ENCODE data around the gene PRKCZ. TPM values are rescaled to one million over a fixed set of nuclear protein-coding genes. Genes with fewer than 3 reads are reported as not detected.

Gene PRKCZ
- total RNA-seq, 2 experiments from 2014 or later, result 8.0 to 10.0 TPM

- no peak for DNase-seq (ENCODE audit: low spot score)
- no peaks in the 10 kb centered on the region; the same call in 1 of the 2 replicates for H4K20me1 ChIP-seq (ENCODE audit: insufficient read depth, low read length)
- intact Hi-C loops (cut with micrococcal nuclease; ENCODE audit: unreplicated experiment), result no loop called here
- H3K4me1 ChIP-seq (ENCODE audit: insufficient read depth, low read length, poor library complexity, severe bottlenecking), result peaks cover 9% of the 10 kb centered on the region
- ChIA-PET CTCF (ENCODE audit: unreplicated experiment) (no interaction called here), POLR2A (no interaction called here)
- no peak overlapping the region for H3K4me2 ChIP-seq (ENCODE audit: low read length)
- H3K9me2 ChIP-seq (ENCODE audit: insufficient read depth, low read length), result no peaks in the 10 kb centered on the region
- no peak overlapping the region for H3K27ac ChIP-seq (ENCODE audit: low read depth, low read length, poor library complexity, severe bottlenecking)
- H3K79me2 ChIP-seq (ENCODE audit: insufficient read depth, low read depth, low read length), result no peaks in the 10 kb centered on the region
- no peaks in the 10 kb centered on the region for H3K9me3 ChIP-seq (ENCODE audit: low read length)
- H3K36me3 ChIP-seq (ENCODE audit: insufficient read depth, low read length), result no peaks in the 10 kb centered on the region
- no peak overlapping the region for H3K4me3 ChIP-seq (ENCODE audit: low read depth, low read length, poor library complexity, severe bottlenecking)
- no TSS peak for BruUV-seq (replicated peaks)
- TF ChIP-seq, protein P1, sequence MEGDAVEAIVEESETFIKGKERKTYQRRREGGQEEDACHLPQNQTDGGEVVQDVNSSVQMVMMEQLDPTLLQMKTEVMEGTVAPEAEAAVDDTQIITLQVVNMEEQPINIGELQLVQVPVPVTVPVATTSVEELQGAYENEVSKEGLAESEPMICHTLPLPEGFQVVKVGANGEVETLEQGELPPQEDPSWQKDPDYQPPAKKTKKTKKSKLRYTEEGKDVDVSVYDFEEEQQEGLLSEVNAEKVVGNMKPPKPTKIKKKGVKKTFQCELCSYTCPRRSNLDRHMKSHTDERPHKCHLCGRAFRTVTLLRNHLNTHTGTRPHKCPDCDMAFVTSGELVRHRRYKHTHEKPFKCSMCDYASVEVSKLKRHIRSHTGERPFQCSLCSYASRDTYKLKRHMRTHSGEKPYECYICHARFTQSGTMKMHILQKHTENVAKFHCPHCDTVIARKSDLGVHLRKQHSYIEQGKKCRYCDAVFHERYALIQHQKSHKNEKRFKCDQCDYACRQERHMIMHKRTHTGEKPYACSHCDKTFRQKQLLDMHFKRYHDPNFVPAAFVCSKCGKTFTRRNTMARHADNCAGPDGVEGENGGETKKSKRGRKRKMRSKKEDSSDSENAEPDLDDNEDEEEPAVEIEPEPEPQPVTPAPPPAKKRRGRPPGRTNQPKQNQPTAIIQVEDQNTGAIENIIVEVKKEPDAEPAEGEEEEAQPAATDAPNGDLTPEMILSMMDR (conservative IDR thresholded peaks at IDR 0.05; ENCODE audit: low read length), result no peak
- TF ChIP-seq EZH2phosphoT487 (IDR thresholded peaks at IDR 0.05; ENCODE audit: borderline replicate concordance, low read depth, low read length), result no peak
- H2AFZ ChIP-seq (ENCODE audit: low read length), result no peak overlapping the region
Observed at GRCh38 chr1:2032737-2033136, 17.5 kb upstream of the PRKCZ start.

- ChIA-PET CTCF (ENCODE audit: unreplicated experiment) (no interaction called here), POLR2A (no interaction called here)
- Histone ChIP-seq H3K79me2 (ENCODE audit: insufficient read depth, low read depth, low read length) (no peaks in the 10 kb centered on the region), H3K9me2 (ENCODE audit: insufficient read depth, low read length) (no peaks in the 10 kb centered on the region), H2AFZ (ENCODE audit: low read length) (no peak overlapping the region), H4K20me1 (ENCODE audit: insufficient read depth, low read length) (no peaks in the 10 kb centered on the region; the same call in 1 of the 2 replicates), H3K27ac (ENCODE audit: low read depth, low read length, poor library complexity, severe bottlenecking) (no peak overlapping the region), H3K36me3 (ENCODE audit: insufficient read depth, low read length) (no peaks in the 10 kb centered on the region), H3K4me3 (ENCODE audit: low read depth, low read length, poor library complexity, severe bottlenecking) (no peak overlapping the region), H3K9me3 (ENCODE audit: low read length) (no peaks in the 10 kb centered on the region), H3K4me1 (ENCODE audit: insufficient read depth, low read length, poor library complexity, severe bottlenecking) (peaks cover 9% of the 10 kb centered on the region), H3K4me2 (ENCODE audit: low read length) (no peak overlapping the region)
- no peak for DNase-seq (ENCODE audit: low spot score)
- BruUV-seq (replicated peaks), result no TSS peak
- intact Hi-C loops (cut with micrococcal nuclease; ENCODE audit: unreplicated experiment), result no loop called here
- no peak for TF ChIP-seq EZH2phosphoT487 (IDR thresholded peaks at IDR 0.05; ENCODE audit: borderline replicate concordance, low read depth, low read length)
- TF ChIP-seq, protein P1 (conservative IDR thresholded peaks at IDR 0.05; ENCODE audit: low read length), result no peak
Observed at GRCh38 chr1:2033165-2033564, 17.0 kb upstream of the PRKCZ start.

DNA sequence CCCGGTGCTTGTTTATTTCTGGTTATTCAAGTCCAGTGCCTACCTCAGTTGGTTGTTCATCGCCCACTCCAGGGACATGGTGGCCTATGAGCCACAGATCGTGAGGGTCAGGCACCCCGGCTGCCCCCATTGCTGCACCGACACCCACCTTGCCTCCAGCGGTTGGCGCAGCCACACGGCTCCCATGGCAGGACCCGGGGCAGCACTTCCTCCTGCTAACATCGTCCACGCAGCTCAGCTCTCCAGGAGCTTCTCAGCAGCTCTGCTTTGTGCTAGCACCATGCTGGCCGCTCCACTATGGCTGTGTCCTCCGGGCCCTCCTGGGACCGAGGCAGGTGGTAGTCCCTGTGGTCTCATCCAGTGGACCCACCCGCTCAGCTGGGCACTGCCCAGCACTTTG, 13.9 kb upstream of the PRKCZ start:
- no peaks in the 10 kb centered on the region for H3K9me2 ChIP-seq (ENCODE audit: insufficient read depth, low read length)
- CTCF ChIA-PET (ENCODE audit: unreplicated experiment), result no interaction called here
- no TSS peak for BruUV-seq (replicated peaks)
- H2AFZ ChIP-seq (ENCODE audit: low read length), result no peak overlapping the region
- no peaks in the 10 kb centered on the region for H3K79me2 ChIP-seq (ENCODE audit: insufficient read depth, low read depth, low read length)
- no peaks in the 10 kb centered on the region for H3K4me1 ChIP-seq (ENCODE audit: insufficient read depth, low read length, poor library complexity, severe bottlenecking)
- DNase-seq (ENCODE audit: low spot score), result no peak
- H3K27ac ChIP-seq (ENCODE audit: low read depth, low read length, poor library complexity, severe bottlenecking), result no peak overlapping the region
- intact Hi-C loops (cut with micrococcal nuclease; ENCODE audit: unreplicated experiment), result no loop called here
- H3K4me3 ChIP-seq (ENCODE audit: low read depth, low read length, poor library complexity, severe bottlenecking), result no peak overlapping the region
- no peak for TF ChIP-seq EZH2phosphoT487 (IDR thresholded peaks at IDR 0.05; ENCODE audit: borderline replicate concordance, low read depth, low read length)
- TF ChIP-seq, protein P1 (conservative IDR thresholded peaks at IDR 0.05; ENCODE audit: low read length), result no peak
- H3K4me2 ChIP-seq (ENCODE audit: low read length), result no peak overlapping the region
- no peaks in the 10 kb centered on the region; the same call in 1 of the 2 replicates for H4K20me1 ChIP-seq (ENCODE audit: insufficient read depth, low read length)
- no peaks in the 10 kb centered on the region for H3K36me3 ChIP-seq (ENCODE audit: insufficient read depth, low read length)
- POLR2A ChIA-PET, result no interaction called here
- H3K9me3 ChIP-seq (ENCODE audit: low read length), result no peaks in the 10 kb centered on the region
